CD4-positive, alpha-beta T cell treated with Interleukin-12 subunit alpha and Interleukin-12 subunit beta, for 1 hour (primary cell): ENCODE data around the gene STYK1.
A peak's percentile ranks its signal among the peaks of the same experiment; 100 is the strongest.
"Not testable (repeated sequence)": the region's sequence is repeated elsewhere in the genome, so short reads cannot be mapped to it uniquely, and the experiment has no call there.

Source experiments
- DNase-seq: peaks from one replicate; pipeline ENCODE4 v3.0.0-alpha.2; 2020

STYK1 gene

GRCh38 chr12:10688042-10688441 is 14.2 kb upstream of the STYK1 start:
- DNase-seq: no peak

- DNase-seq: peak; percentile 57
Measured at GRCh38 chr12:10672231-10672868, 1.5 kb downstream of the STYK1 start.

GRCh38 chr12:10669533-10669932 is 4.3 kb downstream of the STYK1 start:
- DNase-seq: no peak

GRCh38 chr12:10668526-10668925 is 5.3 kb downstream of the STYK1 start:
- DNase-seq: peak; percentile 19

GRCh38 chr12:10667581-10667980 is 6.3 kb downstream of the STYK1 start:
- DNase-seq: no peak

GRCh38 chr12:10664499-10664898 is 9.4 kb downstream of the STYK1 start:
- no peak for DNase-seq

GRCh38 chr12:10663869-10664268 is 10.0 kb downstream of the STYK1 start:
- DNase-seq: no peak

- DNase-seq: no peak
Measured at GRCh38 chr12:10661338-10661737, 12.5 kb downstream of the STYK1 start.

- no peak for DNase-seq
Measured at GRCh38 chr12:10654003-10654402, 19.8 kb downstream of the STYK1 start.

- DNase-seq: no peak
Measured at GRCh38 chr12:10652192-10652591, 21.7 kb downstream of the STYK1 start.

- not testable (repeated sequence) for DNase-seq
Measured at GRCh38 chr12:10646576-10646975, 27.3 kb downstream of the STYK1 start.

GRCh38 chr12:10645910-10646309 is 27.9 kb downstream of the STYK1 start:
- no peak for DNase-seq

- no peak for DNase-seq
Measured at GRCh38 chr12:10641735-10642500, 31.9 kb downstream of the STYK1 start.

- no peak for DNase-seq
Measured at GRCh38 chr12:10638728-10639127, 35.1 kb downstream of the STYK1 start.

GRCh38 chr12:10636611-10637010 is 37.2 kb downstream of the STYK1 start:
- no peak for DNase-seq

- DNase-seq: no peak
Measured at GRCh38 chr12:10636124-10636523, 37.7 kb downstream of the STYK1 start.

GRCh38 chr12:10635306-10635705 is 38.5 kb downstream of the STYK1 start:
- DNase-seq: no peak

- DNase-seq: no peak
Measured at GRCh38 chr12:10634427-10634826, 39.4 kb downstream of the STYK1 start.

GRCh38 chr12:10633541-10633940 is 40.3 kb downstream of the STYK1 start:
- DNase-seq: no peak

- DNase-seq: no peak
Measured at GRCh38 chr12:10632226-10632625, 41.6 kb downstream of the STYK1 start.

GRCh38 chr12:10624605-10625004 is 49.2 kb downstream of the STYK1 start:
- no peak for DNase-seq

GRCh38 chr12:10623131-10623530 is 50.7 kb downstream of the STYK1 start:
- DNase-seq: no peak

- no peak for DNase-seq
Measured at GRCh38 chr12:10621278-10621677, 52.6 kb downstream of the STYK1 start.

- no peak for DNase-seq
Measured at GRCh38 chr12:10620078-10620779, 53.6 kb downstream of the STYK1 start.
